Stimulated activated CD4-positive, alpha-beta T cell treated with anti-CD3 and anti-CD28 coated beads, TNF-alpha, amount 100 ng/mL, for 48 hours (primary cell): ENCODE results near the gene CDH18.

Source experiments
- DNase-seq, 3 donors: peaks; one replicate each; pipeline ENCODE4 v3.0.0-alpha.2; 2020; ENCODE audit warnings: low read depth in 3 of 3

Gene CDH18

GRCh38 chr5:19462019-19462418 is 526.0 kb downstream of the CDH18 start:
- no peak for DNase-seq

GRCh38 chr5:19424506-19424905 is 563.5 kb downstream of the CDH18 start:
- DNase-seq, result no peak
